SK-N-SH treated with all-trans-retinoic acid at 6 μM for 48 hours (cell line): Measurements from ENCODE around the gene RINL.

Experiments
- BACH2 ChIP-seq: fragments of 250-450 bp; sonication (Bioruptor Pico); IDR thresholded peaks from 2 replicates; pipeline ENCODE4 v1.9.0; 2021; ENCODE audit warnings: mild to moderate bottlenecking, borderline replicate concordance
- CSDC2 ChIP-seq: fragments of 250-450 bp; sonication (Bioruptor Pico); IDR thresholded peaks from 2 replicates; pipeline ENCODE4 v1.5.0; 2020; ENCODE audit warnings: mild to moderate bottlenecking, moderate library complexity
- TCF4 ChIP-seq: fragments of 250-450 bp; sonication (Bioruptor Pico); IDR thresholded peaks from 2 replicates; pipeline ENCODE4 v1.8.0; 2021; ENCODE audit warnings: mild to moderate bottlenecking, moderate library complexity, borderline replicate concordance
- ZFP30 ChIP-seq: fragments of 450-650 bp; formaldehyde crosslinking; IDR thresholded peaks from 2 replicates; pipeline ENCODE4 v1.5.0; 2022; ENCODE audit warnings: mild to moderate bottlenecking, moderate library complexity
- ZNF70 ChIP-seq: fragments of 450-650 bp; formaldehyde crosslinking; IDR thresholded peaks from 2 replicates; pipeline ENCODE4 v1.5.0; 2020; ENCODE audit warnings: mild to moderate bottlenecking, moderate library complexity
- ZNF8 ChIP-seq: fragments of 450-650 bp; formaldehyde crosslinking; IDR thresholded peaks from 2 replicates; pipeline ENCODE4 v1.5.0; 2020; ENCODE audit warnings: mild to moderate bottlenecking, moderate library complexity
- TF ChIP-seq, protein P1 (sequence below): fragments of 250-450 bp; sonication (Bioruptor Pico); IDR thresholded peaks from 2 replicates; pipeline ENCODE4 v1.8.0; 2020; ENCODE audit warnings: mild to moderate bottlenecking, moderate library complexity, borderline replicate concordance

GRCh38 chr19:38890686-38891085 lies 12.6 kb upstream of the RINL start:
- TF ChIP-seq, protein P1, sequence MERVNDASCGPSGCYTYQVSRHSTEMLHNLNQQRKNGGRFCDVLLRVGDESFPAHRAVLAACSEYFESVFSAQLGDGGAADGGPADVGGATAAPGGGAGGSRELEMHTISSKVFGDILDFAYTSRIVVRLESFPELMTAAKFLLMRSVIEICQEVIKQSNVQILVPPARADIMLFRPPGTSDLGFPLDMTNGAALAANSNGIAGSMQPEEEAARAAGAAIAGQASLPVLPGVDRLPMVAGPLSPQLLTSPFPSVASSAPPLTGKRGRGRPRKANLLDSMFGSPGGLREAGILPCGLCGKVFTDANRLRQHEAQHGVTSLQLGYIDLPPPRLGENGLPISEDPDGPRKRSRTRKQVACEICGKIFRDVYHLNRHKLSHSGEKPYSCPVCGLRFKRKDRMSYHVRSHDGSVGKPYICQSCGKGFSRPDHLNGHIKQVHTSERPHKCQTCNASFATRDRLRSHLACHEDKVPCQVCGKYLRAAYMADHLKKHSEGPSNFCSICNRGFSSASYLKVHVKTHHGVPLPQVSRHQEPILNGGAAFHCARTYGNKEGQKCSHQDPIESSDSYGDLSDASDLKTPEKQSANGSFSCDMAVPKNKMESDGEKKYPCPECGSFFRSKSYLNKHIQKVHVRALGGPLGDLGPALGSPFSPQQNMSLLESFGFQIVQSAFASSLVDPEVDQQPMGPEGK (CRISPR knock-in tag), result no peak
- no peak for TF ChIP-seq TCF4 (CRISPR knock-in tag)
- TF ChIP-seq ZNF8 (CRISPR knock-in tag), result no peak
- no peak for TF ChIP-seq ZNF70 (CRISPR knock-in tag)
- no peak for TF ChIP-seq BACH2 (CRISPR knock-in tag)
- TF ChIP-seq ZFP30 (CRISPR knock-in tag), result no peak
- TF ChIP-seq CSDC2 (CRISPR knock-in tag), result no peak
